Astrocyte (in vitro differentiated cells and primary cell): ENCODE measurements around the gene MSL2.

Source experiments
- CTCF ChIP-seq: IDR thresholded peaks from 2 replicates; pipeline ENCODE4 v1.5.1; 2011; ENCODE audit warnings: low read depth, mild to moderate bottlenecking, inconsistent platforms, low read length, moderate library complexity; ENCODE audit not compliant: insufficient read depth
- EZH2 ChIP-seq: IDR thresholded peaks from 2 replicates; pipeline ENCODE4 v1.6.1; 2012; ENCODE audit warnings: mild to moderate bottlenecking, low read length, inconsistent platforms; ENCODE audit not compliant: insufficient read depth

GRCh38 chr3:136136454-136136853 lies 59.7 kb downstream of the MSL2 start:
- TF ChIP-seq EZH2: no peak
- no peak for TF ChIP-seq CTCF
